GM20431 (cell line): ENCODE data around the gene PDF.

Experiments used
- in situ Hi-C: fragments of 300-500 bp; cut with MseI, MboI; formaldehyde crosslinking; loops from one replicate; pipeline ENCODE4 v1.15.0; 2020; ENCODE audit warnings: low sequenced_read_pairs; ENCODE audit not compliant: unreplicated experiment

The PDF gene

GRCh38 chr16:69286941-69287713, 43.3 kb downstream of the PDF start:
- in situ Hi-C loops = loop anchor here (10.0 kb wide), 1 partner anchor 132 kb away; no protein-coding TSS in a partner anchor

GRCh38 chr16:69285240-69285639, 45.1 kb downstream of the PDF start:
- in situ Hi-C loops = loop anchor here (10.0 kb wide), 1 partner anchor 130 kb away; no protein-coding TSS in a partner anchor

- in situ Hi-C loops = loop anchor here (10.0 kb wide), 1 partner anchor 129 kb away; no protein-coding TSS in a partner anchor
Observed at GRCh38 chr16:69283851-69284250, 46.5 kb downstream of the PDF start.

GRCh38 chr16:69277413-69277812, 53.0 kb downstream of the PDF start:
- in situ Hi-C loops = no loop called here
